GM12873 (cell line): ENCODE data around the gene THSD4.

ENCODE experiments used
- TF ChIP-seq, protein P1 (sequence below): IDR thresholded peaks from 2 replicates; pipeline ENCODE4 v1.5.1; 2012; ENCODE audit warnings: low read depth, mild to moderate bottlenecking, moderate library complexity, low read length, control low read depth; ENCODE audit not compliant: insufficient read depth; ENCODE audit errors: missing control alignments

The THSD4 gene

DNA sequence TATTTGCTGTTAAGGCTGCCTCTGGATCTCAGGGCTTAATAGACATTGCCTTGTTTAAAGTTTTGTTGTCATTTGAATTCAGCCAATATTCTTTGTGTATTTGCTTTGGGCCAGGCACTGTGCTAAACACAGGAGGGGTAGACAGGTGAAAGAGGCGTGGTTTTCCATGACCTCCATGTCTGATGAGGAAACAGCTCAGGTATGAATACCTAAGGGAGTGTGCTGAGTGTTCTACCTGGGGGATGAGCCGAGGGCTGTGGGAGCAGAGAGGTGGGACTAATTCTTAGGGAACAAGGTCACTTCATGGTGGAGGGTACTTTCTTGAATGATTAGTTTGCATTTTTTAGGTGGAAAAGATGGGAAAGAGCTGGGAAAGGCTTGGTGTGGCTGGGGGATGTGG is 108.2 kb downstream of the THSD4 start:
- TF ChIP-seq, protein P1, sequence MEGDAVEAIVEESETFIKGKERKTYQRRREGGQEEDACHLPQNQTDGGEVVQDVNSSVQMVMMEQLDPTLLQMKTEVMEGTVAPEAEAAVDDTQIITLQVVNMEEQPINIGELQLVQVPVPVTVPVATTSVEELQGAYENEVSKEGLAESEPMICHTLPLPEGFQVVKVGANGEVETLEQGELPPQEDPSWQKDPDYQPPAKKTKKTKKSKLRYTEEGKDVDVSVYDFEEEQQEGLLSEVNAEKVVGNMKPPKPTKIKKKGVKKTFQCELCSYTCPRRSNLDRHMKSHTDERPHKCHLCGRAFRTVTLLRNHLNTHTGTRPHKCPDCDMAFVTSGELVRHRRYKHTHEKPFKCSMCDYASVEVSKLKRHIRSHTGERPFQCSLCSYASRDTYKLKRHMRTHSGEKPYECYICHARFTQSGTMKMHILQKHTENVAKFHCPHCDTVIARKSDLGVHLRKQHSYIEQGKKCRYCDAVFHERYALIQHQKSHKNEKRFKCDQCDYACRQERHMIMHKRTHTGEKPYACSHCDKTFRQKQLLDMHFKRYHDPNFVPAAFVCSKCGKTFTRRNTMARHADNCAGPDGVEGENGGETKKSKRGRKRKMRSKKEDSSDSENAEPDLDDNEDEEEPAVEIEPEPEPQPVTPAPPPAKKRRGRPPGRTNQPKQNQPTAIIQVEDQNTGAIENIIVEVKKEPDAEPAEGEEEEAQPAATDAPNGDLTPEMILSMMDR = no peak

DNA sequence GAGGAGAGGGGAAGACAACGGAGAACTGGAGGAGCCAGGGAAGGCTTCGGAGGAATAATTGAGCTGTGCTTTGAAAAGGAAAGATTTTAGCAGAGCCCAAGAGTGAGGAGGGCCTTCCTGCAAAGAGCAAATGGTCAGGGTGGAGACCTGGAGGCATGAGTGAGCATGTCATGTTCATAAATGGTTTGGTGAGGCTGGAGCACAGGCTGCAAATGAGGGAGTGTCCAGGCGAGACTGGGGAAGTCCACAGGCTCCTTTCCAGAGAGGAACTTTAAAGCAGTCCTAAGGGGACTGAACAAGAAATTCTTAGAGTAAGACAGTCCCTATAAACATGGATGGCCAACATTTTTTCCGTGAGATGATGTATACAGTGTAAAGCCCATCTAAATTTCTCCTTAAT is 108.8 kb downstream of the THSD4 start:
- TF ChIP-seq, protein P1 = no peak

DNA sequence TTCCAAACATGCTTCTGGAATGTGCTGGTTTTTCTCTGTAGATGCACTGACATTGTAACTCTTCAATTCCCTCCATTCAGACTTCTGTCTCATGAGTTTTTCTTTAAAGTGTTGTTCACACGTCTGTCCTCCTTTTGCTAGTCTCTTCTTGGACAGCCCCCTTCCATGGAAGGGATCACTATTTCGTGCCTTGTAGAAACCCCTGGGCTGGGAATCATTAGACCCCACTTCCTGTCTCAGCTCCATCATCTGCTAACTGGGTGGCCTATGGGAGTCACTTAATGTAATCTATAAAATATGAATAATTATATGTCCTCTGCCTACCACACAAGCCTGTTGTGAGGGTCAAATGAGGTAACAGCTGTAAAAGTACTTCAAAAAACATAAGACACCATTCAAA is 110.6 kb downstream of the THSD4 start:
- TF ChIP-seq, protein P1 = no peak

DNA sequence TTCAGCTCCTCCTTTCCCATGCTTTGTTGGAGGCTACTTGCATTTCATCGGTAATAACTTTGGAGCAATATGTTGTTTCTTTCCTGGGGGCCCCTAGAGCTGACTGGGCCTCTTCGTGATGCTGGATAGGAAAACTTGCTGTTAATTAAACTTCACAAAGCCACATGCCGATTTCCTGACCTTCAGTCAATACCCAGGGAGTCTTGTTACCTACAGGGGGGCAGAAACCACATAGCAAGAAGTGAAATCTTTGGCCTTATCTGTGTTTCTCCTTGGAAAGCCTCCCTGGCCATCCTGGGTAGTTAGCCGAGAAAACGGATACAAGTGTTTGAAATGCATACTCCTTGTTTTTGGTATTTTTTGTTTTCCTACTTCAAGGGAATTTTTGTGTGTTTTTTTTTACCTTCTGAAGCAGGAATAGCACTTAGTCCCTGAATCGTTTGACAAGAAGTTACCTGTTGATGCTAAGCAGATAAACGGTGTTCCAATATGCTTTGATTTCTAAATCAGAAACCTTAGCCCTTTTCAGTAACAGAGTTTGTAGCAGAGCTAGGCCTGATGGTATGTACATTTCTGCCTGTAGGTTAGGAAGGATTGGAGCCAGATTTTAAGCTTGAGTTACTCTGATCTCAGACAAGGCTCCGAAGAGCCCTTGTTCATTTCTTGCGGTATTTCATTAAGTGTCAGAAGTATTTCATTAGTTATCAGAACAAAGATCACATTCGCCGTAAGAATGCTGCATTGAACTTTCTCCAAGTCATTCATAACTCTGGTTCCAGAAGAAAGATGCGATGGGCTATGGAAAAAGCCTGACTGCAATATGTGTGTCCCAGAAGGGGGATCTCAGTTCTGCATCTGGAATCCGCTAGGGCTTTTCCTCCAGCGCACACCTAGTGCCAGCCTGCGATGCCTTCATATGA is 111.5 kb downstream of the THSD4 start:
- TF ChIP-seq, protein P1 = no peak

DNA sequence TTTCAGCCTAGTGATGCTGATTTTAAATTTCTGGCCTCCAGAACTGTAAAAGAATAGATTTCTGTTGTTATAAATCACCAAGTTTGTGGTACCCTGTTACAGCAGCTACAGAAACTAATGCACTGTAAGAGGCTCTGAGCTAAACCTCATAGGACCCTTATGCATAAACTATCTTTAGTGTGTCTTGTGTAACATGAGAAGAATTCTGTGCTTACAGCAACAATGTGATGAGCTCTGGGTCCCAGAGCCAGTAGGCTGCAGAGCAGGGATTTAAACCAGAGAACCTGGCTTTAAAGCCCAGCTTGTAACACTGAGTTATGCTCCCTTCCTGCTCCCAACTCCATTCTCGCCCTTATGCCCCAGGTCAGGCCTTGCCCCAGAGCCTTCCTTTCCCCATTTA is 113.1 kb downstream of the THSD4 start:
- TF ChIP-seq, protein P1 = no peak

DNA sequence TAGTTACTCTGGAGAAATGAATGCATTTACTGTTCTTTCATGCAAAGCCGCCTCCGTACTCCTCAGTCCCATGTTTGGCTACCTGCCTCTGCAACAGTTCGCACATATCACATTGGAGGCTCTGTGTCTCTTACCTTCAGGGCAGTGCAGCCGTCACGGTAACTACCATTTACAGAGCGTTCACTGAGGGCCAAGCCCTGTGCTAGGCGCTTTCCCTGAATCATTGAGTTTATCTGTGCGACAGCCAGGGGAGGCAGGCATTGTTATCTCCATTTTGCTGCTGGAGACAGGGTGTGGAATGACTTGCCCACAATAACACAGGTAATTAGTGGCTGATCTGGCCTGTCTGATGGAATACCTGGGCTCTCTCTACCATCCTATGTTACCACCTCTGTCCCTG is 115.0 kb downstream of the THSD4 start:
- TF ChIP-seq, protein P1 = no peak

DNA sequence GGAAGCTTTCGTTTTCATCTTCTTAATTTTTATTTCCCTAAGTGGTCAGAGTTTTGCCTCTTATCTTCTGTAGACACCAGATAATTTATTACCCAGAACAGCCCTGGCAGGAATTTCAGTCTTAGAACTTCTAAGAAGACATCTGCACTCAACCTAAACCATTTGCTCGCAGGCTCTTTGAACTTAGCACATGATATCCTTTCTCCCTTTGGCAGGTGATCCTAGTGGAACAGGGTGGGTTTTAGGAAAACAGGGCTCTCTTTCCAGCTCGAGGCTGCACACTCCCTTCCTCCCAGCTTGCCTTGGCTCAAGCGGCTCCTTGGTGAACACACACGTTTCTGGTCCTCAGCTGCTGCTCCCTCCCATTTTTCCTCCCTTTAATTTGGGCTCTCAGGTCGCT is 116.5 kb downstream of the THSD4 start:
- TF ChIP-seq, protein P1 = no peak
